AG09309 (cell line): ENCODE data around the gene TNRC6B.
"Not testable (repeated sequence)": the region's sequence is repeated elsewhere in the genome, so short reads cannot be mapped to it uniquely, and the experiment has no call there.

Source experiments
- DNase-seq: peaks from one replicate; pipeline ENCODE4 v3.0.0-alpha.2; 2010; ENCODE audit warnings: low read depth
- H3K4me3 ChIP-seq: 2 replicates; pipeline ENCODE4 v1.5.1; 2011; ENCODE audit warnings: mild to moderate bottlenecking, low read depth, low read length, moderate library complexity; ENCODE audit not compliant: control insufficient read depth
- TF ChIP-seq, protein P1 (sequence below): IDR thresholded peaks from 2 replicates; pipeline ENCODE4 v1.5.1; 2011; ENCODE audit warnings: mild to moderate bottlenecking, low read depth, low read length, inconsistent platforms; ENCODE audit not compliant: insufficient read depth, control insufficient read depth; ENCODE audit errors: missing control alignments

The TNRC6B gene

DNA sequence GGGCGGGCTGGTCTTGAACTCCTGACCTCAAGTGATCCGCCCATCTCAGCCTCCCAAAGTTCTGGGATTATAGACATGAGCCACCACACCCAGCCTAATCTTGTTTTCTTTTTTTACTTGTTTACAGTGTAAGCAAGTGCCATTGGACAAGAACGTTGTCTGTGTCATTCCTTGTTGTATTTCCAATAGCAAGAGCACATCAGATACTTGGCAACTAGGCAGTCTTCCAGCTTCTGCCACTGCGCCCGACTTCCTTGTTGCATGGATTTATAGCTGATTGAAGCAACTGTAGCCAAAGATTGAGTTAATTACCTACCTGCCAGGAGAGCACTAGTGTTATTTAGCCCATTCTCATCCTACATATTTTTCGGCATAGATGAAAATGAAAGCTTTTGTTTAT is 189.6 kb downstream of the TNRC6B start:
- DNase-seq, result no peak
- no peak overlapping the region for H3K4me3 ChIP-seq
- TF ChIP-seq, protein P1, sequence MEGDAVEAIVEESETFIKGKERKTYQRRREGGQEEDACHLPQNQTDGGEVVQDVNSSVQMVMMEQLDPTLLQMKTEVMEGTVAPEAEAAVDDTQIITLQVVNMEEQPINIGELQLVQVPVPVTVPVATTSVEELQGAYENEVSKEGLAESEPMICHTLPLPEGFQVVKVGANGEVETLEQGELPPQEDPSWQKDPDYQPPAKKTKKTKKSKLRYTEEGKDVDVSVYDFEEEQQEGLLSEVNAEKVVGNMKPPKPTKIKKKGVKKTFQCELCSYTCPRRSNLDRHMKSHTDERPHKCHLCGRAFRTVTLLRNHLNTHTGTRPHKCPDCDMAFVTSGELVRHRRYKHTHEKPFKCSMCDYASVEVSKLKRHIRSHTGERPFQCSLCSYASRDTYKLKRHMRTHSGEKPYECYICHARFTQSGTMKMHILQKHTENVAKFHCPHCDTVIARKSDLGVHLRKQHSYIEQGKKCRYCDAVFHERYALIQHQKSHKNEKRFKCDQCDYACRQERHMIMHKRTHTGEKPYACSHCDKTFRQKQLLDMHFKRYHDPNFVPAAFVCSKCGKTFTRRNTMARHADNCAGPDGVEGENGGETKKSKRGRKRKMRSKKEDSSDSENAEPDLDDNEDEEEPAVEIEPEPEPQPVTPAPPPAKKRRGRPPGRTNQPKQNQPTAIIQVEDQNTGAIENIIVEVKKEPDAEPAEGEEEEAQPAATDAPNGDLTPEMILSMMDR, result no peak

DNA sequence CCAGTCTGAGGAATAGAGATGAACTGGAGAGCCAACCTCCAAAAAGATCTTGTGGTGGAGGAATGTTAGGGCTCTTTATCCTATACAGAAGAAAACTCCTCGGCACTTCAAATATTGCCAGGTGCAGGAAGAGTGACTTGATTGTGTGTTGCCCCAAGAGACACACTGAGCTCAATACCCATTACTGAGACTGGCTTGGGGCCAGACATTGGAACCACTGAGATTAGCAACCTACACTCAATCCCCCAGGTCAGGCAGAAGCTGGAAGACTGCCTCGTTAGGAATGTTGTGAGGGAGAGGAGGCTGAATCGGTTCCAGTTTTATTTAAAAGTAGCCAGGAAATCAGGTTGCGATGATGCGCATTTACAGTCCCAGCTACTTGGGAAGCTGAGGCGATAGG is 190.3 kb downstream of the TNRC6B start:
- TF ChIP-seq, protein P1, result no peak
- DNase-seq, result no peak
- H3K4me3 ChIP-seq, result no peak overlapping the region

DNA sequence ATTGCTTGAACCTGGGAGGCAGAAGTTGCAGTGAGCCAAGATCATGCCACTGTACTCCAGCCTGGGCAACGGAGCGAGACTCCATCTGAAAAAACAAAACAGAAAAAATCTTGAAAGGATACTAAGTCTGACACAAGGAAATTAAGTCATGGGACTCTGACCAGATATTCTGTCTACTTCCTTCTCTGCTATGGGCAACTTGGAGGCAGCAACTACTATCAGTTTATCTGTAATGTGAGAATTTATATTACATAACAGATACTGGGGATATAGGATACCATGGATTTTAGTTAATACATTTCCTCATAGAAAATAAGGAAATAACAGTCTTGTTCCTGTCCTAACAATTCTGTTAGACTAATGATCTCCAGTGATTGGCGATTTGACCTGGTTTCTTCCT is 191.1 kb downstream of the TNRC6B start:
- no peak for DNase-seq

DNA sequence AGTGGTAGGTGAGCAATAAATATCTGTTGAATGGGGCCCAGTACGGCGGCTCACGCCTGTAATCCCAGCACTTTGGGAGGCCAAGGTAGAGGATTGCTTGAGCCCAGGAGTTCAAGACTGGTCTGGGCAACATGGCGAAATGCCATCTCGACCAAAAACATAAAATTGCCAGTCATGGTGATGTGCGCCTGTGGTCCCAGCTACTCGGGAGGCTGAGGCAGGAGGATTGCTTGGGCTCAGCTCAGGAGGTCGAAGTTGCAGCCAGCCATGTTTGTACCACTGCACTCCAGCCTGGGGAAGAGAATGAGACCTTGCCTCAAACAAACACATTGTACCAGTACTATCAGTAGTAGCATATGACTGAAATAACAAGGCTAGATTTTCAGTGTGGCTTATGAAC is 196.8 kb downstream of the TNRC6B start:
- TF ChIP-seq, protein P1, result no peak
- DNase-seq, result no peak
- no peak overlapping the region for H3K4me3 ChIP-seq

More for the DNA sequence above, 191.1 kb downstream of the TNRC6B start:
- no peak overlapping the region for H3K4me3 ChIP-seq
- TF ChIP-seq, protein P1, result no peak

DNA sequence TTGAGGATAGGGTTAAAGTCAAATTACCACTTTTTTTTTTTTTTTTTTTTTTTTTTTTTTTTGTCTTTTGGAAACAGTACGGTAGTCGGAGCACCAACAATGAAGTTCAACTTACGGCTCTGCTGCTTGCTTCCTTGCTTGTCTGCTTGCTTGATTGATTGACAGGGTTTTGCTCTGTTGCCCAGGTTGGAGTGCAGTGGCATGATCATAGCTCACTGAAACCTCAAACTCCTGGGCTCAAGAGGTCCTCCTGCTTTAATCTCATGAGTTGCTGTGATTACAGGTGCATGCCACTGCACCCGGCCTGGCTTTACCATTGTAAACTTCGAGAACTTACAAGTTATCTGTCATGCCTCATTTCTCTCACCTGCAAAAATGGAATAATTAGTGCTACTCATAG is 198.4 kb downstream of the TNRC6B start:
- no peak for DNase-seq
- H3K4me3 ChIP-seq, result no peak overlapping the region
- TF ChIP-seq, protein P1, result no peak

DNA sequence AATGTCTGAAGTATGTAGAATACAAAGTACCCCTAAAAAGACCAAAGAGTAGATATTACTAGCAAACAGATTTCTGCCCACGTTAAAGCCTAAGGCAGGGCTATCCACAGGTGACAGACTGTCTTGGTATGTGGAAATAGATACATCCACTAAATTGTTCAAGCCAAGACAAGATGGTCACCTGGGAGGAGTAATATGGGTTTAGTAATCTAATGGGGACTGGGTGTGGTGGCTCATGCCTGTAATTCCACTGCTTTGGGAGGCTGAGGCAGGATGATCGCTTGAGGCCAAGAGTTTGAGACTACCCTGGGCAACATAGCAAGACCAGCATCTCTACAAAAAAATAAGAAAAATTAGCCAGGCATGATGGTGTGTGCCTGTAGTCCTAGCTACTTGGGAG is 200.2 kb downstream of the TNRC6B start:
- DNase-seq, result no peak
- TF ChIP-seq, protein P1, result no peak
- no peak overlapping the region for H3K4me3 ChIP-seq

DNA sequence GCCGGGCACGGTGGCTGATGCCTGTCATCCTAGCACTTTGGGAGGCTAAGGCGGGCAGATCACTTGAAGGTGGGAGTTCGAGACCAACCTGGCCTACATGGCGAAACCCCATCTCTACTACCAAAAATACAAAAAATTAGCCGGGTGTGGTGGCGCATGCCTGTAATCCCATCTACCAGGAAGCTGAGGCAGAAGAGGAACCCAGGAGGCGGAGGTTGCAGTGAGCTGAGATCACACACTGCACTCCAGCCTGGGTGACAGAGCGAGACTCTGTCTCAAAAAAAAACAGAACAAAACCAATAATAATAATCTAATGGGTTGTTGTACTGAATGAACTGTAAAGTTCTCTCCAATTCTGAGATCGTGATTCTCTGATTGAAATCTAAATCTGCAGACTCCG is 200.7 kb downstream of the TNRC6B start:
- H3K4me3 ChIP-seq, DNase-seq: not testable (repeated sequence)

DNA sequence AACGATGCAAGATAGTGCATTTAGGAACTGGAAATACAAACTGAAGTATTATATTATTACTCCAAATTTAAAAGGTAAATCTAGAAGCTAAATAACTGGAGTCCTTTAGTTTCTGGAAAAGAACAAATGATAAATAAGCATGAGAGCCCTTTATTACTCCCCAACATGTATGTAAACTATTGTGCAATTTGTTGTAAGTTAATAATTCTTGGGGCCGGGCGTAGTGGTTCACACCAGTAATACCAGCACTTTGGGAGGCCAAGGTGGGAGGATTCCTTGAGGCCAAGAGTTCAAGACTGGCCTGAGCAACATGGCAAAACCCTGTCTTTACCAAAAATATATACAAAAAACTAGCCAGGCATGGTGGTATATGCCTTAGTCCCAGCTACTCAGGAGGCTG is 203.7 kb downstream of the TNRC6B start:
- H3K4me3 ChIP-seq, result no peak overlapping the region
- TF ChIP-seq, protein P1, result no peak

More for the DNA sequence above, 203.7 kb downstream of the TNRC6B start:
- no peak for DNase-seq
